ENCODE results near the gene TECPR1.
"Not testable (repeated sequence)": the region's sequence is repeated elsewhere in the genome, so short reads cannot be mapped to it uniquely, and the experiment has no call there.

TECPR1 gene

DNA sequence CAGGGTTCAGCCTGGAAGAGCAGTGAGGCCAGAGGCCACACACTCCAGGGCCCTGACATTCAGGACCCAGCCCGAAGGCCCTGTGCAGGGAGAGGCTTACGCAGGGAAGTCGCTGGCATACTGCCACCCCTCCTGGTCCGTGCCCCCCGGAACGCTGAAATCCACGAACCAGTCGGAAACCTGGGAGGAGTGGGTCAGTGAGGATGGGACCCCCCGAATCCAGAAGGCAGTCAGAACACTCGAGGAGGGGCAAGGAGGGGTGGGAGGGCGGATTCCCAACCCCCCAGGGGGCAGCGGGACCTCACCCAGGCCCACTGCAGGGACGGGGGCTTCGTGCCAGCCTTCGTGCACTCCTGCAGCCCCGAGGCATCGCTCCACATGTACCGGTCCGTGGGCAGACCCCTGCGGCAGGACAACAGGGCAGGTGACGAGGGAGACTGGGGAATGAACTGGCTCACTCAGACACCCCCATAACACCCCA, 27.3 kb downstream of the TECPR1 start:
- DNase-seq, result no peak

DNA sequence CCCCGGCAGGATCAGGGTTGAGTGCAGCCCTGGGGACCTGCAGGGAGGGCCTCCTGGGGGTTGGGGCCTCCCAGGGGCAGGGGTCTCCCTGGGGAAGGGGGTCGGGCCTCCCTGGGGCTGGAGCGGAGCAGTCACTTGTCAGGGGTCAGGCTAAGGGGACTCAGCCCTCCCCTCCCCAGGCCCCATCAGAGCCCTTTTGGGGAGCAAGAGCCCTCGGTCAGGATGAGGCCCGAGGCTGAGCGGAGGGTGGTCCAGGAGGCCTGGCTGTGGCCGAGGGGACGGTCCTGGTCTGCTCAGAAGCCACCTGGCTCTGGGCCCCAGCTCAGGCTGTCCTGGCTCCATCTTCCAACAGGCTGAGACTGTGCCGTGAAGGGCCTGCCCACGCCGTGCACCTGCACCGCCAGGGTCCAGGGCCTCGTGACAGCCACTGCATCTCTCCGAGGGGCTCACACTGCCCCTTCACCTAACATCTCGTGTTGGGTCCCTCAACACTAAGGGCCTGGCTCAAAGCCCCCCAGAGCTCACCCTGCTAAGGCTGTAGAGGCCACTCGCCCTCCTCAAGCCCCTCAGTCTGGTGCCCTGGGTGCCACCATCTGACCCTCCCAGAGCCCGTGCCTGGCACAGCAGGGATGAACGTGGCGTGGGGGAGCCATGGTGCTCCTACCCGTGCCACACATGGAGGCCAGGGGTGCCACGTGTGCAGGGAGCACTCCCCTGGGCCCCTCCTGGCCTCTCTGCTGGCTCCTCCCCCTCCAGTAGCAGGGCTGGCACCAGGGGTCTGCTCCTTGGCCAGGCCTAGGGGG, 27.9 kb downstream of the TECPR1 start:
- DNase-seq, result no peak

DNA sequence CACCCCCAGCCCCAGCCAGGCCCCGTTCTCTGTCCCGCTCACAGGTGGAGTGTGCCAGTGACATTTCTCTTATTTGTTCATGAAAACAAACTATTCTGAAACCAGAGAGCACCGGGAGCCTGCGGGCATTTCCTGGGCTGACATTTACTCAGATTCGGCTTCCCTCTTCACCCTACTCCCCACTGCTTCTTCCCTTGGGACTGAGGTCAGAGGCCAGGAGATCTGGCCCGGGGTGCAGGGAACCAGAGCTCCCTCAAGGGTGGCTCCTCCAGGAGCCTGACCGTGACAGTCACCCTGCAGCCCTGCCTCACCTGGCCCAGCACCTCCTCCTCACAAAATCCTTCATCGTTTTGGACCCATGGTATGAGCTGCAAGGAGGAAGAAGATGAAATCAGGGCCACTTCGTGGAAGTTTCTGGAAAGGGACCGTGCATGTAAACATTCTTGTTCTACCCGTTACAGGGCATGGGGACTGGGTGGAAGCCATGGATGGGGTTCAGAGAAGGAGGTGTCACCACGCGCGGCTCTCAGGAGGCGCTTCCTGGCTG, 28.6 kb downstream of the TECPR1 start:
- DNase-seq, result no peak

GRCh38 chr7:98222533-98223195, 29.4 kb downstream of the TECPR1 start:
- no peak for DNase-seq

DNA sequence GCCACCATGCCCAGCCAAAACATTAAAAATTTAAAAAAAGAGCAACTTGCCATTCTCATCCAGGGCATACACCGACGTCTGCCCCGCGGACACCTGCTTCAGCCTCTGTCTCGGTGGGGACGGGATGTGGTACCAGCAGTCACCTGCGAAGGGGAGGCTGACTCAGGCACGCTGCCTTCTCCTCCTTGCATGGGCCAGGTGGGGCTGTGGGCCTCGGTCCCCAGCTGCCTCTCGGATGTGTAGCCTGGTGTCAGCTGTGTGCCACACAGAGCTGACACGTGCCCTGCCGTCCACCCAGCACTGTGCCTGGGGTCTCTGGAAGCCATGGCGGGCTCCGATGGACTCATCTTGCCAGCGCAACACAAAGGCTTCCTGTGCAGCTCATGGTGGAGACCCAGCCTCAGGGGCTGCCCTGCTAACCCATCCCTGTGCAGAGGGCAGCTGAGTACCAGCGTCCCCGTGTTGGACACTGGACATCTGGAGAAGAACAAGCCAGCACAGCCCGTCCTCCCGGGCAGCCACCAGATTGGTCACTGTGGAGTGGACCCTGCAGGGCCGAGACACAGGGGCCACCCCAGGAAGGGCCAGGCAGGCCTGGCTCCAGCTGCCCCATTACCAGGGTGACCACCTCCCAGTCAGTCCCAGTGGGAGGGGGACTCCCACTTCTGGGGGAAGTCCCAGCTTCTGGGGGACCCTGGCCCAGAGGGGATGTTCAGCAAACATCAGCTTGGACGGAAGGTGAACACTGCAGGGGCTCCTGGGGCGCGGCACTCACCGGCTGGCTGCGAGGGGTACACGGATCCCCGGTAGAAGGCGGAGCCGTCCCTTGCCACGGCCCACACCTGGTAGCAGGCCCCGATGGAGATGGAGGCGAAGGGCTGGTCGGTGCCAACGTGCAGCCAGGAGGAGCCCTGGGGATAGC, 30.2 kb downstream of the TECPR1 start:
- no peak for DNase-seq

- not testable (repeated sequence) for DNase-seq
Measured at GRCh38 chr7:98219382-98219781, 32.6 kb downstream of the TECPR1 start.

GRCh38 chr7:98217623-98218582, 34.1 kb downstream of the TECPR1 start:
- DNase-seq, result no peak

GRCh38 chr7:98216941-98217622, 35.0 kb downstream of the TECPR1 start:
- no peak for DNase-seq

DNA sequence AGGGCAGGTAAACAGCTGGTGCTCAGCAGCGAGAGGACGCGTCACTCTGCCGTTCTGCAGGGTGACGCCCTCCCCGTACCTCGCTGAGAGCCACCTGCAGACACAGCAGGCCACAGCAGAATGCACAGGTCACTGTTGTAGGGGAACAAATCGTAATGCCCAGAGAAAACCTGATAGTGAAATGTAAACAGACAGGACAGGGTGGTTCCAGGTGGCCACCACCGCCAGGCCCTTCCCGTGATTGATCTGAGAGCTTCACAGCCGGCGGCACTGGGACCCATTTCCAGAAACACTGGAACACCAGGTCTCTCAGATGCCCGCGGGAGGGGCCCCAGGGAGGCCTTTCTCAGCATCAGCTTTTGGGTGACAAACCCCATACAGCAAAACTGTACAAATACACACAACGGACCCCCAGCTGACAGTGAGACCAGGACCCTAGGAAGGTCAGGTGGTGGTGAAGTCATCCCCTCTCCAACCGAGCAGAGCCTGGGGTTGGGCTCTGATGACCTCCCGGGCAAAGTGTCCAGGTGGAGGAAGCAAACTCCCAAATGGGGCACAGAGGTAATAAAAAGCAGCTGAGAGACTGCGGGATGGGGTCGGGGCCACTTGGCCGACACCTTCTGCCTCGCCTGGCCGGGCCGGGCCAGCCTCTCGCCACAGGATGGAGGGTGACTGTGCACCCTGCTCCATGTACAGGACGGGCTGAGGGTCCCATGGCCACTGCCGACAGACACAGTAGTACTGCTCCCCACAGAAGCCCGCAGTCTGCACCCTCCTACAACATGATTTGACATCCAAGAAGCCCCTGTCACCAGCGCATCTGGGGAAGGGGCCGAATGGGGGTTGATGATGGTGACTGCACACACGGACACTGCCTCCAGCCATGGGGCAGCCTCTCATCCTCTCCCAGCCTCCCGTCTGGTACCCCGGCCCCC, 36.2 kb downstream of the TECPR1 start:
- DNase-seq, result no peak

GRCh38 chr7:98214811-98215321, 37.2 kb downstream of the TECPR1 start:
- DNase-seq, result no peak

- DNase-seq, result no peak
Measured at GRCh38 chr7:98213888-98214810, 37.9 kb downstream of the TECPR1 start.

DNA sequence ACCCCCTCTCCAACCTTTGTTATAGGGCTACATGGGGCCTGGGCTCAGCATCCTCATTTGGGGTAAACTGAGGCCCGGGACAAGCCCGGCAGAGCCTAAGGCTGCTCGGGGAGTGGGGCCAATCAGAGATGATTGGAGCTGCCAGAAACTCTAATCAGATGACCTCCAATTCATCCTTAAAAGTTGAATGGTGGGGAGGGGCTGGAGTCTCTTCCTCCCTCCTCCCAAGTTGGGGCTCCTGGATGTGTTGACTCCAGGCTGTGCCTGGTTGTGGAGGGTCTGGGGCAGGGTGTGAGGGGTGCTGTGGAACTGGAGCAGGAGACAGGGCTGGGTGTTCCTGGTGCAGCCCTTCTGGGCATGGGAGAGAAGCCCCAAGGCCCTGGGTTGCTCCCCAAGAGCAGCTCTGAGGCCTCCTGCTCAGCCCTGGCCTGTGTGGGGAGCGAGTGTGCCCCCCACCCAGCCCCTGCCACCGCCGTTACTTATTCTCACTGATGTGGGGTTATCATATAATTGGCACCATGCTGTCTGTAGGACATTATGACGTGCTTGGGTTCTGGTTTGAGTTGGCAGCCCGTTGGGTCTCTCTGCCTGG, 38.6 kb downstream of the TECPR1 start:
- DNase-seq, result no peak

DNA sequence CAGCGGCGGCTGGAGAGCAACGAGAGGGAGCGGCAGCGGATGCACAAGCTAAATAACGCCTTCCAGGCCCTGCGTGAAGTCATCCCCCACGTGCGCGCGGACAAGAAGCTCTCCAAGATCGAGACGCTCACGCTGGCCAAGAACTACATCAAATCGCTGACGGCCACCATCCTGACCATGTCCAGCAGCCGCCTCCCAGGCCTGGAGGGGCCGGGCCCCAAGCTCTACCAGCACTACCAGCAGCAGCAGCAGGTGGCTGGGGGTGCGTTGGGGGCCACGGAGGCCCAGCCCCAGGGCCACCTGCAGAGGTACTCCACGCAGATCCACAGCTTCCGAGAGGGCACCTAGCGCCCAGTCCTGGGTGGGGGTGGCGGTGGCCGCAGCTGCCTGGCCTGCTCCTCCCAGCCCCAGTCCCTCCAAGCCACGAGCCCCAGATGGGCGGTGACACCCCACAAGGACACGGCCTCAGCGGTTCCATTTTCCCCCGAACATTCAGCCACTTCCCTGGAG, 39.4 kb downstream of the TECPR1 start:
- DNase-seq, result no peak

- no peak for DNase-seq
Measured at GRCh38 chr7:98211676-98212531, 40.1 kb downstream of the TECPR1 start.

- DNase-seq, result no peak
Measured at GRCh38 chr7:98211221-98211675, 40.8 kb downstream of the TECPR1 start, which contains the start of gene BHLHA15. Gene BHLHA15, plus strand, starts transcription at chr7:98211439. Its CDS starts 871 bp downstream, at chr7:98212310.

- no peak for DNase-seq
Measured at GRCh38 chr7:98210513-98211220, 41.4 kb downstream of the TECPR1 start.

Data from fibroblast of skin of abdomen (primary cell).